Inflammatory macrophage treated with lipopolysaccharide for 4 hours (primary cell): ENCODE data around the gene PAX5.
"Not testable (repeated sequence)": the region's sequence is repeated elsewhere in the genome, so short reads cannot be mapped to it uniquely, and the experiment has no call there.

Experiments used
- DNase-seq: peaks from one replicate; pipeline ENCODE4 v3.0.0-alpha.2; 2020

PAX5 gene

GRCh38 chr9:36871606-36872005, 162.5 kb downstream of the PAX5 start:
- no peak for DNase-seq

GRCh38 chr9:36870960-36871359, 163.1 kb downstream of the PAX5 start:
- no peak for DNase-seq

GRCh38 chr9:36869605-36870004, 164.5 kb downstream of the PAX5 start:
- DNase-seq, result not testable (repeated sequence)

- no peak for DNase-seq
Observed at GRCh38 chr9:36868586-36869282, 165.3 kb downstream of the PAX5 start.

GRCh38 chr9:36867672-36868471, 166.2 kb downstream of the PAX5 start:
- no peak for DNase-seq

GRCh38 chr9:36867241-36867640, 166.8 kb downstream of the PAX5 start:
- no peak for DNase-seq

- no peak for DNase-seq
Observed at GRCh38 chr9:36866840-36867239, 167.2 kb downstream of the PAX5 start.

- no peak for DNase-seq
Observed at GRCh38 chr9:36865731-36866635, 168.1 kb downstream of the PAX5 start.

GRCh38 chr9:36864491-36865410, 169.3 kb downstream of the PAX5 start:
- no peak for DNase-seq

GRCh38 chr9:36862206-36863145, 171.6 kb downstream of the PAX5 start:
- DNase-seq, result peak; percentile 4

- DNase-seq, result no peak
Observed at GRCh38 chr9:36861528-36862205, 172.4 kb downstream of the PAX5 start.

GRCh38 chr9:36858805-36859375, 175.2 kb downstream of the PAX5 start:
- DNase-seq, result no peak

- DNase-seq, result peak; percentile 15
Observed at GRCh38 chr9:36855448-36856315, 178.4 kb downstream of the PAX5 start.

GRCh38 chr9:36854751-36855150, 179.3 kb downstream of the PAX5 start:
- no peak for DNase-seq

GRCh38 chr9:36854034-36854433, 180.0 kb downstream of the PAX5 start:
- no peak for DNase-seq

GRCh38 chr9:36853233-36853632, 180.8 kb downstream of the PAX5 start:
- no peak for DNase-seq

- no peak for DNase-seq
Observed at GRCh38 chr9:36849943-36850342, 184.1 kb downstream of the PAX5 start.

- DNase-seq, result no peak
Observed at GRCh38 chr9:36848946-36849345, 185.1 kb downstream of the PAX5 start.
